8988T (cell line): ENCODE data around the gene SDC3.
"Not testable (repeated sequence)": the region's sequence is repeated elsewhere in the genome, so short reads cannot be mapped to it uniquely, and the experiment has no call there.

Experiments
- DNase-seq: peaks from one replicate; pipeline ENCODE4 v3.0.0; 2011

Gene SDC3

GRCh38 chr1:30908696-30909364 is at the start of gene SDC3:
TSS of gene SDC3 (minus strand) at chr1:30908758. CDS start at chr1:30908586, 172 bp downstream.
- no peak for DNase-seq

GRCh38 chr1:30957560-30958222 is 49.1 kb upstream of the SDC3 start:
- DNase-seq, result no peak

DNA sequence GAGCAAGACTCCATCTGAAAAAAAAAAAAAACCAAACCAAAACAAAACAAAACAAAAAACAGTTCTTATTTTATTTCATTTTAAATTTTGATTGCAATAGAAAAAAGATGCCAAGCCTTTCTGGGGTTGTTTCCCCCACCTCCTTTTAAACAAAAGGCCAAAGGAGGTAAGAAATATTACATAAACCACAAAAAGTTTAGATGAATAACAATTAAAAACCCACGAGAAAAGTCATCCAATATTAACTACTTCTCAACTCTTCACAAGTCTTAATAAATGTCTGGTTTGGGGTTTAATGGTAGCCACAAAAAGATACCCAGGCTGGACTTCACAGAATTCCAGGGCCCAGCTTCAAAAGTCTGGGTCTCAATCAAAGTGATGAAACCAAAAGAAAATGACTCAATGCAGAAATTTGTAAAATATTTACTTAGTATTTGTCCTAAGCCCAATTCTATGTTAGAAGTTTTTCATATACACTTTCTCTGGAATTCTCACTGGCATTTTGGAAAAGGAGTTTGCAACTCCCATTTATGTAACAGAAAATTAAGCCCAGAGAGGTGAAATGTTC is 47.0 kb upstream of the SDC3 start:
- no peak for DNase-seq

- no peak for DNase-seq
Observed at GRCh38 chr1:30953685-30954084, 45.1 kb upstream of the SDC3 start.

DNA sequence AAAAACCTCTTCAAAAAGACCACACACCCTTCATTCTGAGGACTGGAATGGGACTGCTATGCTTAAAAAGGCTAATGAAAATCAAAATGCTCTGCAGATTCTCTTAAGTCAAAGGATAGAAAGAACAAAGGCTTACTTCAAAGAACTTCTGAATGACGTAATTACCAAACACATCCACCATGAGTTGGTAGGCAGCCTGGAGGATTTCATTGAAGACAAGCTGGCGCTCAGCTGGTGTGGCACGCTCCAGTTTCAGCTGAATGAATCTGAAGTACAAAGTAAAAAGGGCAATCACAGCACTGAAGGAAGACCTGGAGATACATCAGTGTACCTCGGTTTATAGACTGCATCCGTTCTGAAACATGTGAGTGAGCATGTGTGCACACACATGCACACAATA is 43.5 kb upstream of the SDC3 start:
- no peak for DNase-seq

DNA sequence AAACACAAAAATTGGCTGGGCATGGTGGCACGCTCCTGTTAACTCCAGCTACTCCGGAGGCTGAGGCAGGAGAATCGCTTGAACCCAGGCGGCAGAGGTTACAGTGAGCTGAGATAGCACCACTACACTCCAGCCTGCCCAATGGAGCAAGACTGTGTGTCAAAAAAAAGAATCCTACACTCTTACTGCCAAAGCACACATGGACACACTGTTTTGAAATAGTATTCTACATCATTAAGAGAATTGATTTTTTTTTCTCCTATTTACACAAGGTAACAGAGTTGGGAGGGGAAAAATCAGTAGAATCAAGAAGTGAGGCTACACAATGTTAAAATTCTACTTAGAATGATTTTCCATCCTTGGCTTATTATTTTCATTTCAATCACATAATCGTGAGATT is 42.1 kb upstream of the SDC3 start:
- DNase-seq, result no peak

DNA sequence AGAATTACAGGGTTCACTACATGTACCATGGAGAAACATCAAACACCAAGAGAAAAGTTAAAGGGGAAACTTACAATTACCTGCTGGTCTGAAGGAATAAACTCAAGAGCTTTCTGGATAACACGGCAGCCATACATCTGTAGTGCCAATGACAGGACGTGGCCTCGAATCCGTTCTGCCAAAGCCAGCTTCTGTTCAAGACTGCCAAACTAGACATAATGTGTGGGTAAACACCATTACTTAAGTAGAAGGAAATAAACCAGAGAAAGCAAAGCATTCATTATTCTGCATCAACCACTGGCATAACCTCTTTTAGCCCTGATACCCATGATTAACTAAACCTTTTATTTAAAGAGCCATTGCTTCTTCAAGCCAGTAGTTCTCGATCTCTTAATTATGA is 41.5 kb upstream of the SDC3 start:
- DNase-seq, result no peak

- DNase-seq, result not testable (repeated sequence)
Observed at GRCh38 chr1:30949487-30949838, 40.9 kb upstream of the SDC3 start.

- DNase-seq, result not testable (repeated sequence)
Observed at GRCh38 chr1:30948813-30949486, 40.4 kb upstream of the SDC3 start.

DNA sequence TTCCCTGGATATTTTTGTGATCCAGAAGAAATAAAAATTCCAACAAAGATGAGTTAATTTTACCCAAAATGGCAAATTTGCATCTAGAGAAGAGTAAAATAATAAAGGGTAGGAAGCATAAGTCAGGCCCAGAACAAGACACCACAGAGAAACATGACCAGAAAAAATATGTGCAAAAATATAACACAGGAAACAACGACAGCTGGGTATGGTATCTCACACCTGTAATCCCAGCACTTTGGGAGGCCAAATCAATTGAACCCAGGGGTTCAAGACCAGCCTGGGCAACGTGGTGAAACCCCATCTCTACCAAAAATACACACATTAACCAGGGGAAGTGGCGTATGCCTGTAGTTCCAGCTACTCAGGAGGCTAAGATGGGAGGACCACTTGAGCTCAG is 39.7 kb upstream of the SDC3 start:
- no peak for DNase-seq

GRCh38 chr1:30947212-30947611 is 38.7 kb upstream of the SDC3 start:
- no peak for DNase-seq

DNA sequence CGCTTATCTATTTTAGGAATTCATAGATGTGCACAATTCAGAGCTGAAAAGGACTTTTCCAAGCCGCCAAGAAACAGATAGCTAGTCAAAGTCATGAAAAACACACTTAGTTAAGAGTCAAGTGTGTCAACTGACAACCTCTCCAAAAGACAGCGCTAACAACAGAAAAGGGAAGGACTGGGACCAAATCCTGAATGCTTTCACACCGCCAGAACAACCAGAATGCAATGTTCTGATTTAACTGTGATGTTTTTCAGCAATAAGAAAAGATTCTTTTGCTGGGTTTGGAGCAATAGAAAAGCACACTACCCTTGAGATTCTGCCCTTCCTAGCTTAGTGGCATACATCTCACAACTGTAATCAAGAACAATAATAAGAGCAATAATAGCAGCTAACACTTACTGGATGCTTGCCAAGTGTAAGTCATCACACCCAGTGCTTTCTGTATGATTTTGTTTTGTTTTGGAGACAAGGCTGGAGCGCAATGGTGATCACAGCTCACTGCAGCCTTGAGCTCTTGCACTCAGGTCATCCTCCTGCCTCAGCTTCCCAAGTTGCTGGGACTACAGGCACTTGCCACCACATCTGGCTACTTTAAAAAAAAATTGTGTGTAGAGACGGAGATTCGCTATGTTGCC is 33.9 kb upstream of the SDC3 start:
- no peak for DNase-seq

- no peak for DNase-seq
Observed at GRCh38 chr1:30940541-30940940, 32.0 kb upstream of the SDC3 start.

GRCh38 chr1:30936541-30937171 is 28.1 kb upstream of the SDC3 start:
- no peak for DNase-seq

GRCh38 chr1:30935758-30936157 is 27.2 kb upstream of the SDC3 start:
- DNase-seq, result not testable (repeated sequence)

DNA sequence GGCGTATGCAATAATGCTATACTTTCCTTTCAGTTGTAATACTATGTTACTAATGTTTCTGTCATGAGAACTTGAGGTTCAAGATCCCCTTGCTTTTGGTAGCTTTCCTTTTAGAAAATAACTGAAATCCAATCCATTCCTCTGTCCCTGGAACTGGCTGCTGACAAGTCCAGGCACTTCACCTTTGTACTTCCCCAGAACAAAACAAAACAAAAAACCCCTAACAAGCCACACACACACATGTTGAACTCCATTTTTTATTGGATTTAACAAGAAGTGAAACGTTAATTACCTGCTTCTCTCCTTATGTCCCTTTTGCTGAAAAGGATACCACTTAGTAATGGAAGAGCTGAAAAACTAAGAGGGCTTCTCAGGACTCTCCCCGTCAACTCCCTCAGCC is 26.1 kb upstream of the SDC3 start:
- no peak for DNase-seq

- no peak for DNase-seq
Observed at GRCh38 chr1:30933874-30934252, 25.3 kb upstream of the SDC3 start.

DNA sequence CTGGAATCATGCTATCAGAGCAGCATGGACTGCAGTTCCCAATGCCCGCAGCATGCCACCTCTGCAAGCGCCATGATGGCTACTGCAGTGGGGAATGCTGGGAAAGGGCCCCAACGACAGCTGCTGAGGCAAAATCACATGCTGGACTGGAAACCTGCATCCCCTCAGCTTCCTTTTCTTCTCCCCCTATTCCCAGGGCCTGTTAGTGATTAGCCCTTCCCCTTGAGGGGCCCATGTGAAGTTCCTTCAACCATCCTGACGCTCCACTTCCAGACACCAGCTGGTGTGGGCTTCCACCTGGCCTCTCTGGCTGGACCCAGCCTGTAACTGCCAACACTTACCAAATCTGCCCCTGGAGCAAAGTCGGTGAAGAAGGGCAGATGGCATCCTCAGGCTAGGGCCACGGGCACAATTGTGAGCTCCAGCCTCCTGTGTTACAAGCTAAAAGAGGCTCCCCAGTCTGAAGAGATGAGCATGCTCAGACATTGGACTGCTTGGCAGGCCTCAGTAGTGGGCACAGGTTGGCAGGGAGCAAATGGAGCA is 22.1 kb upstream of the SDC3 start:
- no peak for DNase-seq

DNA sequence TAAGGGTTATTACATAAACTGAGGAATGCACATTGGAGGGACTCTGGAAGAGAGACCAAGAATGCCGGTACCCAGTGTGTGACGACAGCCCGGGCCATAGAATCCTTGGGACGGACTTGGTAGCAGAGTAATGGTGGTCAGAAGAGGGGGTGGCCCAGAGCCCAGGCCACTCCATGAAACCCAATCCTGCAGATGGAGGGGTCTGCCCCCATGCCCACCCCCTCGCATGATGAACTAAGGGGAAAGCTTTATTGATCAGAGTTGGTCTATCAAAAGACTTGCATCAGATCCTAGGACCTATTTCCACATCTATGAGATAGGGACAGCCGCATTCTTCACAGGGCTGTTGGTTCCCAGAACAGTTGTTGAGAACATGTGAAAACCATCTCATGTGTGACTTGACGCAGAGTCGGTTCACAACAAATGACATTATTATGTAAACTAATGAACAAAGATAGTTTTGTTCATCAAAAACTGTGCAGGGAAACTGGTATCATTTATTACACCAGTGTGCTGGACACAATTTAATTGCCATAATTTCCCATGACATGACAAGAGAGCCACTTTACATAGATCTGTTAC is 21.5 kb upstream of the SDC3 start:
- no peak for DNase-seq

DNA sequence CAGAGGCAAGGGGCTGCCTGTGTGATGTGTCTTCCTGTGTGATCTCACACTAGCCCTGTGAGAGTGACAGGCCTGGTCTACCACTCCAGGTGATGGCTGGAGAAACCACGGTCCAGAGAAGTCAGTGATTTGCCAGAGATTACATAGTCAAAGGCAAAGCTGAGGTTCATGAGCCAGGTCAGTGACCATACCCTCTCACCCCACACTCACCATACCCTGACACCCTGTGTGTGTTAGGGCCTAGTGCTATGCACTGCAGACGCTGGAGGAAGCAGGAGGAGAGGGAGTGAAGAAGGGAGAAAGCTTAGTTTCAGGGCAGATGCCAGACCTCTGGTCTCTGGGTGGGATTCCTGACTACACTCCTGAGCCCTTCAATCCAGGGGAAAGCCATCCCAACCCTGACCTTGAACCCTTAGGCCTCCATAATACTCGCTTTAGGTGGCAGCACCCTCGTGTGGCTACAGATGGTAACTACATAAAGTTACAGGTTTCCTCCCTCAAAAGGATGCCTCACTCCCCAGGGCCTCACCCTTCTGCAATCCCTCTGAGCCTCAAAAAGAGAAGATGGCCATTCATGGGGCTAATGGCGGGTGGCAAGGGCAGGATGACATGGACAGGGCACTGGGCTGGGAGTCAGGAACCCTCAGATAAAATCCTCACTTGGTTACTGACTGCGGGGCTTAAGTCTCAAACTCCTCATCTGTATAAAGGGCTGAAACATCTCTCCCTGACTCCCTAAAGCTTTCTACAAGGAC is 20.8 kb upstream of the SDC3 start:
- no peak for DNase-seq

DNA sequence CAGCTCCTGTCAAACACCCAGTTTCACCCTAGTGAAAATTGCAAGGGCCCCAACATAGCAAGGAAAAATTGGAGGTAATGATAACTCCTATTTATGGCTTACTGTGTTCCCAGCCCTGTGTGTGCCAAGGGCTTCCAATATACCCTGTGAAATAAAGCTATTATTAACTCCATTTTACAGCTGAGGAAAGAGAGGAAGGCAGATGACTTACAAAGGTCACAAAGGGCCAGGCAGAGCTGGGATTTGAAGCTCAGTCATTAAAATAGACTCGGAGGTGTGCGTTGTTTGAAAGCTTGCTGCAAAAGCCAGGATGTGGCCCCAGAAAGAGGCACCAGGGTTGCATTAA is 20.2 kb upstream of the SDC3 start:
- DNase-seq, result no peak

DNA sequence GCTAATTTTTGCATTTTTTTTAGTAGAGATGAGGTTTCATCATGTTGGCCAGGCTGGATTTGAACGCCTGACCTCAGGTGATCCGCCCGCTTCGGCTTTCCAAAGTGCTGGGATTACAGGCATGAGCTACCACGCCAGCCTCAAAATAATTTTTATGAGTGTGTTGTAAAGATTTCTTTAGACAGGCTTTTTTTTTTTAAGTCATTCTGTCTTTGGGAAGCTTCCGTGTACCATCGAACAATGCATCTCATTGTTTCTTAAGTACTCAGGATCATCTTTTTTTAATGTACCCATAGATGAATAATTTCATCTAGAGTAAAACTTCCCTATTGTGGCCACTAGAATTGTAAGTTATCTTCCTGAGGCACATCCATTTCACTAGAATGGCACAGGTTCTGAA is 19.6 kb upstream of the SDC3 start:
- no peak for DNase-seq
